HepG2 (cell line): ENCODE results near the gene NEDD4. TPM values are rescaled to one million over a fixed set of nuclear protein-coding genes. Genes with fewer than 3 reads are reported as not detected.
A peak's percentile ranks its signal among the peaks of the same experiment; 100 is the strongest.
"Not testable (repeated sequence)": the region's sequence is repeated elsewhere in the genome, so short reads cannot be mapped to it uniquely, and the experiment has no call there.

Source experiments
- ATAC-seq: fragments of 200-7000 bp; cut with Tn5 transposase; 3 replicates; pipeline ENCODE4 v1.9.1; 2020; ENCODE audit warnings: mild to moderate bottlenecking, moderate library complexity
- BruUV-seq: library from RNA; stranded (reverse); fragments of 400-500 nt; replicated peaks from 2 replicates; lab custom pipeline; 2021; lab: Mats Ljungman, UMichigan
- CTCF ChIA-PET: fragments of 300-600 bp; formaldehyde crosslinking; extraction: SDS; loops from one replicate; lab custom pipeline; 2021; ENCODE audit warnings: low total read pairs, inconsistent platforms, low intra/inter-chr PET ratio; lab: Yijun Ruan, JAX
- POLR2A ChIA-PET: fragments of 350-600 bp; sonication (Branson Sonifier 250); formaldehyde crosslinking; loops from one replicate; lab custom pipeline; 2020; ENCODE audit warnings: antibody characterized with exemption, inconsistent platforms; lab: Yijun Ruan, JAX
- DNase-seq: peaks from one replicate; pipeline ENCODE4 v3.0.0-alpha.2; 2015; ENCODE audit warnings: low spot score
- FAIRE-seq: peaks from 3 replicates; lab custom pipeline; 2011; peaks lifted over from hg19 to GRCh38; lab: Jason Lieb, UNC
- H2AFZ ChIP-seq: one replicate; pipeline ENCODE4 v1.6.1; 2011; ENCODE audit warnings: low read length, inconsistent platforms
- H3K27ac ChIP-seq: fragments of 300-600 bp; 3 replicates; pipeline ENCODE4 v1.8.0; 2011; ENCODE audit warnings: mixed run types, mild to moderate bottlenecking, mixed read lengths, low read length, inconsistent platforms; ENCODE audit not compliant: insufficient read depth; ENCODE audit errors: extremely low read length
- H3K27me3 ChIP-seq, 2 experiments: fragments of 200-600 bp in 1 of 2; 2 replicates in 1 of 2; 3 replicates in 1 of 2; pipeline versions ENCODE4 v1.6.0 to v1.8.0; 2011; ENCODE audit warnings: low read length in 2 of 2, mild to moderate bottlenecking in 2 of 2, moderate library complexity in 2 of 2, inconsistent platforms in 1 of 2; ENCODE audit not compliant: insufficient read depth in 2 of 2, control insufficient read depth in 1 of 2
- H3K36me3 ChIP-seq, 2 experiments: fragments of 200-600 bp in 1 of 2; replicated peaks in 1 of 2; 2 replicates in 1 of 2; 3 replicates in 1 of 2; pipeline versions ENCODE4 v1.5.1 to v1.8.0; 2011; ENCODE audit warnings: low read length in 2 of 2, inconsistent platforms in 1 of 2; ENCODE audit not compliant: insufficient read depth in 2 of 2, control insufficient read depth in 1 of 2
- H3K4me1 ChIP-seq: 2 replicates; pipeline ENCODE4 v1.5.1; 2012; ENCODE audit warnings: low read length, inconsistent platforms; ENCODE audit not compliant: insufficient read depth
- H3K4me2 ChIP-seq: 2 replicates; pipeline ENCODE4 v1.6.0; 2011; ENCODE audit warnings: low read depth, low read length, inconsistent platforms
- H3K4me3 ChIP-seq, 3 experiments: fragments of 200-600 bp in 1 of 3; sonication (generic), shearing (Covaris generic) in 1 of 3; replicated peaks in 1 of 3; 2 replicates each; pipeline ENCODE4 v1.5.1; 2011 to 2016; ENCODE audit warnings: low read length in 3 of 3, inconsistent platforms in 2 of 3, low read depth in 2 of 3, mild to moderate bottlenecking in 2 of 3, control low read depth in 1 of 3, mixed read lengths in 1 of 3; ENCODE audit not compliant: insufficient read depth in 1 of 3
- H3K79me2 ChIP-seq: one replicate; pipeline ENCODE4 v1.6.1; 2011; ENCODE audit warnings: low read length, inconsistent platforms; ENCODE audit not compliant: insufficient read depth
- H3K9ac ChIP-seq: 2 replicates; pipeline ENCODE4 v1.6.0; 2011; ENCODE audit warnings: mild to moderate bottlenecking, low read depth, low read length, inconsistent platforms; ENCODE audit not compliant: insufficient read depth
- H3K9me3 ChIP-seq: 2 replicates; pipeline ENCODE4 v1.5.1; 2012; ENCODE audit warnings: mild to moderate bottlenecking, low read length
- H4K20me1 ChIP-seq: 2 replicates; pipeline ENCODE4 v1.6.0; 2011; ENCODE audit warnings: inconsistent platforms, mild to moderate bottlenecking, low read length, moderate library complexity; ENCODE audit not compliant: insufficient read depth
- DNMT1 ChIP-seq: sonication (generic); formaldehyde crosslinking; IDR thresholded peaks from 2 replicates; pipeline ENCODE4 v1.5.1; 2020; ENCODE audit warnings: mild to moderate bottlenecking, missing genetic modification reagents
- ELF4 ChIP-seq: sonication (generic); formaldehyde crosslinking; IDR thresholded peaks from 2 replicates; pipeline ENCODE4 v1.5.0; 2020; ENCODE audit warnings: missing genetic modification reagents, mild to moderate bottlenecking, moderate library complexity, borderline replicate concordance
- HDAC2 ChIP-seq: sonication (generic); formaldehyde crosslinking; IDR thresholded peaks from 2 replicates; pipeline ENCODE4 v1.4.0; 2020; ENCODE audit warnings: missing genetic modification reagents
- HNRNPUL1 ChIP-seq: fragments of 200-400 bp; formaldehyde crosslinking; IDR thresholded peaks from 2 replicates; pipeline ENCODE4 v1.6.1; 2017; ENCODE audit warnings: low read depth, mild to moderate bottlenecking, low read length, moderate library complexity
- RAD21 ChIP-seq: fragments of 450-650 bp; formaldehyde crosslinking; IDR thresholded peaks from 2 replicates; pipeline ENCODE4 v1.5.0; 2020; ENCODE audit warnings: mild to moderate bottlenecking
- TCF7 ChIP-seq: sonication (generic); IDR thresholded peaks from 2 replicates; pipeline ENCODE4 v1.6.1; 2016; ENCODE audit warnings: antibody characterized with exemption, low read depth
- ZBTB42 ChIP-seq: sonication (generic); formaldehyde crosslinking; IDR thresholded peaks from 2 replicates; pipeline ENCODE4 v1.5.0; 2020; ENCODE audit warnings: mild to moderate bottlenecking, missing genetic modification reagents
- ZBTB8A ChIP-seq: sonication (generic); formaldehyde crosslinking; IDR thresholded peaks from 2 replicates; pipeline ENCODE4 v1.4.0; 2020; ENCODE audit warnings: mild to moderate bottlenecking, low read depth, missing genetic modification reagents, borderline replicate concordance
- ZNF33A ChIP-seq: sonication (generic); formaldehyde crosslinking; IDR thresholded peaks from 2 replicates; pipeline ENCODE4 v1.5.1; 2020; ENCODE audit warnings: missing genetic modification reagents, mild to moderate bottlenecking, moderate library complexity, borderline replicate concordance
- ZSCAN25 ChIP-seq: sonication (generic); formaldehyde crosslinking; IDR thresholded peaks from 2 replicates; pipeline ENCODE4 v1.8.0; 2022; ENCODE audit warnings: mild to moderate bottlenecking, missing genetic modification reagents
- WGBS: methylation state at CpG from one replicate; pipeline ENCODE4 v1.1.6; 2017; ENCODE audit warnings: low lambda C conversion rate; 5-methylcytosine and 5-hydroxymethylcytosine counted together
- in situ Hi-C: cut with HindIII; loops from 2 replicates; pipeline ENCODE4 v1.10.0; 2017; ENCODE audit warnings: low pct_unique_long_range_greater_than_20kb; ENCODE audit not compliant: extremely low pct_ligation_motif_present
- intact Hi-C: fragments of 100-400 bp; cut with micrococcal nuclease; formaldehyde crosslinking; loops from one replicate; pipeline ENCODE4 v1.10.0; 2022; ENCODE audit not compliant: unreplicated experiment
- polyA plus RNA-seq, 8 experiments: library from polyadenylated mRNA; depleted of rRNA in 3 of 8; stranded (reverse) in 7 of 8; unstranded in 1 of 8; fragments of >200 nt; fragmentation: Illumina TruSeq in 4 of 8; extraction: Trizol in 4 of 8; gene quantifications; 2 replicates each; pipeline versions ENCODE4 v1.2.1 to v1.2.3, GENCODE V29; 2011 to 2016; ENCODE audit warnings: low read depth in 4 of 8, missing spikeins in 1 of 8, mixed read lengths in 1 of 8; ENCODE audit not compliant: insufficient read depth in 1 of 8
- total RNA-seq, 5 experiments: library from RNA; depleted of rRNA; stranded (reverse); fragments of >200 nt; fragmentation: Illumina TruSeq; extraction: Trizol; gene quantifications; 2 replicates each; pipeline ENCODE4 v1.2.3, GENCODE V29; 2016; ENCODE audit warnings: low read depth in 1 of 5
- TF ChIP-seq, protein P1 (sequence below): fragments of 450-650 bp; IDR thresholded peaks from 2 replicates; pipeline ENCODE4 v1.6.1; 2017; ENCODE audit warnings: mild to moderate bottlenecking

Gene NEDD4
- total and polyA plus RNA-seq, 2 of the 13 experiments (the other 11 are each of a cell fraction or from before 2014, with no cell fraction given), result 10.4 to 13.0 TPM

DNA sequence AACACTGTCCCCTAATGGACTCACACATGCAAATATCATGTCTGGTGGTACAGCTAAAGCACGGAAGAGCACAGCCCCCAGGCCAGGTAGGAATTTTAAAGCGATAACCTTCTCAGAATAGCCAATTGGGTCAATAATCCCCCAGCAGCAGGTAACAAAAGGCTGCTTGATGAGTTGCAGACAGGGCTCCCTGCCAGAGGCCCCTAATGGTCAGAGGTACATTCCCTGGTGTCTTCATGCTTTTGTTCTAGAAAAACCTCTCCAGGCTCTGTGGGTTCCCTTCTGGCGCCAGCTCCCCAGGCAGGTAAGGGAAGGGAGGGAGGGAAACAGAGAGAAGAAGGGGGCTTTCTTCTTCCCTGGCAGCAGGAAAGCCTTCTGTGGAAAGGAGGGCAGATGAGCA is 207.1 kb downstream of the NEDD4 start (continued):
- TF ChIP-seq ZBTB42 (CRISPR knock-in tag), result no peak
- no peak for TF ChIP-seq HDAC2 (CRISPR knock-in tag)
- no peak for TF ChIP-seq ZNF33A
- TF ChIP-seq ELF4, result no peak
- no peak for TF ChIP-seq DNMT1 (CRISPR knock-in tag)
- no peak for TF ChIP-seq ZBTB8A

DNA sequence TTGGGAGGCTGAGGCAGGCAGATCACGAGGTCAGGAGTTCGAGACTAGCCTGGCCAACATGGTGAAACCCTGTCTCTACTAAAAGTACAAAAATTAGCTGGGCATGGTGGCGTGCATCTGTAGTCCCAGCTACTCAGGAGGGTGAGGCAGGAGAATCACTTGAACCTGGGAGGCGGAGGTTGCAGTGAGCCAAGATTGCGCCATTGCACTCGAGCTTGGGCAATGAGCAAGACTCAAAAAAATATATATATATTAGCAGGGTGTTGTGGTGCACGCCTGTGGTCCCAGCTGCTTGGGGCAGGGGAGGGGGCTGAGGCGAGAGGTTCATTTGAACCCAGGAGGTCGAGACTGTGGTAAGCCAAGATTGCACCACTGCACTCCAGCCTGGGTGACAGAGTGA is 207.8 kb downstream of the NEDD4 start:
- H3K27me3 ChIP-seq, in situ Hi-C loops, FAIRE-seq, ATAC-seq, H4K20me1 ChIP-seq, H3K4me2 ChIP-seq, H2AFZ ChIP-seq, CTCF ChIA-PET, H3K4me3 ChIP-seq, H3K4me1 ChIP-seq, intact Hi-C loops, H3K9ac ChIP-seq, H3K9me3 ChIP-seq, POLR2A ChIA-PET, BruUV-seq, H3K79me2 ChIP-seq, DNase-seq, H3K27ac ChIP-seq, H3K36me3 ChIP-seq: not testable (repeated sequence)
- 33% methylated on average over 7 of the region's 9 CpGs for WGBS

DNA sequence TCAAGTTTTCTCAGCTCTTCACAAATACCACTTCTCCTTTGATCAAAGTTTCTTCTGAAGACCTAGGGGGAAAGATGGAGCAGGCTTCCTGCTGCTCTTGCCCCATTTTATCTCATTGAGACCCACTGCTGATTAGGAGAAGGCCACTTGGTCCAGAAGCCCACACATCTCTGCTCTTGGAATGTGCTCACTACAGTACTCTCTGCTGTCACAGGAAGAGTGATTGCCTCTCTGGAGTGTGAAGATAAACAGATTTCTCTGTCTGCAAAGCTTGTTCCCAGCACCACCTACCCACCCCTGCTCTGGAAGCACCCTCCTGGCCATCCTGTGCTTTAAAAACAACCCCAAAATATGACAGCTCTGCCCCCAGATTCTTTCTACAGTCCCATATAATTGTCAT is 209.1 kb downstream of the NEDD4 start:
- CTCF ChIA-PET, result no interaction called here
- TF ChIP-seq RAD21, result no peak
- no peak for TF ChIP-seq TCF7
- TF ChIP-seq, protein P1, sequence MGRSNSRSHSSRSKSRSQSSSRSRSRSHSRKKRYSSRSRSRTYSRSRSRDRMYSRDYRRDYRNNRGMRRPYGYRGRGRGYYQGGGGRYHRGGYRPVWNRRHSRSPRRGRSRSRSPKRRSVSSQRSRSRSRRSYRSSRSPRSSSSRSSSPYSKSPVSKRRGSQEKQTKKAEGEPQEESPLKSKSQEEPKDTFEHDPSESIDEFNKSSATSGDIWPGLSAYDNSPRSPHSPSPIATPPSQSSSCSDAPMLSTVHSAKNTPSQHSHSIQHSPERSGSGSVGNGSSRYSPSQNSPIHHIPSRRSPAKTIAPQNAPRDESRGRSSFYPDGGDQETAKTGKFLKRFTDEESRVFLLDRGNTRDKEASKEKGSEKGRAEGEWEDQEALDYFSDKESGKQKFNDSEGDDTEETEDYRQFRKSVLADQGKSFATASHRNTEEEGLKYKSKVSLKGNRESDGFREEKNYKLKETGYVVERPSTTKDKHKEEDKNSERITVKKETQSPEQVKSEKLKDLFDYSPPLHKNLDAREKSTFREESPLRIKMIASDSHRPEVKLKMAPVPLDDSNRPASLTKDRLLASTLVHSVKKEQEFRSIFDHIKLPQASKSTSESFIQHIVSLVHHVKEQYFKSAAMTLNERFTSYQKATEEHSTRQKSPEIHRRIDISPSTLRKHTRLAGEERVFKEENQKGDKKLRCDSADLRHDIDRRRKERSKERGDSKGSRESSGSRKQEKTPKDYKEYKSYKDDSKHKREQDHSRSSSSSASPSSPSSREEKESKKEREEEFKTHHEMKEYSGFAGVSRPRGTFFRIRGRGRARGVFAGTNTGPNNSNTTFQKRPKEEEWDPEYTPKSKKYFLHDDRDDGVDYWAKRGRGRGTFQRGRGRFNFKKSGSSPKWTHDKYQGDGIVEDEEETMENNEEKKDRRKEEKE, result no peak
- TF ChIP-seq HNRNPUL1, result no peak
- no peak for TF ChIP-seq ZSCAN25 (CRISPR knock-in tag)
- no peaks in the 10 kb centered on the region for H3K9me3 ChIP-seq
- H3K79me2 ChIP-seq, result no peaks in the 10 kb centered on the region
- no peak overlapping the region for H3K4me2 ChIP-seq
- ATAC-seq (peak; percentile 29; the same call in 1 of the 3 replicates), FAIRE-seq (no peak), DNase-seq (no peak)
- no peaks in the 10 kb centered on the region; a peak in 1 of 5 replicates for H3K27me3 ChIP-seq
- H3K27ac ChIP-seq, result no peak overlapping the region
- no peaks in the 10 kb centered on the region for H3K36me3 ChIP-seq
- no peak overlapping the region for H3K9ac ChIP-seq
- H3K4me3 ChIP-seq, result no peak overlapping the region
- POLR2A ChIA-PET, result no interaction called here
- no peaks in the 10 kb centered on the region for H4K20me1 ChIP-seq
- BruUV-seq, result no TSS peak
- in situ Hi-C loops, result no loop called here
- intact Hi-C loops, result no loop called here
- peaks cover 9% of the 10 kb centered on the region for H3K4me1 ChIP-seq
- H2AFZ ChIP-seq, result no peak overlapping the region
